Common myeloid progenitor, CD34-positive (primary cell): ENCODE measurements around the gene LYRM1.
"Not testable (repeated sequence)": the region's sequence is repeated elsewhere in the genome, so short reads cannot be mapped to it uniquely, and the experiment has no call there.

Experiments used
- CTCF ChIA-PET: fragments of 350-600 bp; sonication (Branson Sonifier 250); formaldehyde crosslinking; loops from one replicate; lab custom pipeline; 2021; ENCODE audit warnings: antibody characterized with exemption; lab: Charles Lee
- POLR2A ChIA-PET: fragments of 350-600 bp; sonication (Branson Sonifier 250); formaldehyde crosslinking; loops from one replicate; lab custom pipeline; 2021; ENCODE audit warnings: antibody characterized with exemption; lab: Charles Lee
- DNase-seq, 3 donors: peaks; one replicate each; pipeline versions ENCODE4 v3.0.0 to v3.0.0-alpha.2; 2013
- H3K27ac ChIP-seq, 2 experiments: 1 replicate in 1 of 2; 2 replicates in 1 of 2; pipeline ENCODE4 v1.7.0; 2013; ENCODE audit warnings: inconsistent platforms in 2 of 2, low read length in 2 of 2, mild to moderate bottlenecking in 2 of 2, low read depth in 1 of 2, moderate library complexity in 1 of 2; ENCODE audit not compliant: severe bottlenecking in 2 of 2, insufficient read depth in 1 of 2, poor library complexity in 1 of 2
- H3K27me3 ChIP-seq, 5 experiments: replicated peaks in 2 of 5; 1 replicate in 3 of 5; 2 replicates in 2 of 5; pipeline versions ENCODE4 v1.6.1 to v1.7.0; 2013; ENCODE audit warnings: low read length in 4 of 5, mild to moderate bottlenecking in 2 of 5, moderate library complexity in 2 of 5, inconsistent platforms in 1 of 5; ENCODE audit not compliant: insufficient read depth in 5 of 5, control insufficient read depth in 4 of 5
- H3K36me3 ChIP-seq, 4 experiments: 1 replicate in 2 of 4; 2 replicates in 2 of 4; pipeline versions ENCODE4 v1.6.1 to v1.7.0; 2013; ENCODE audit warnings: low read length in 3 of 4, control low read depth in 1 of 4, mild to moderate bottlenecking in 1 of 4; ENCODE audit not compliant: control insufficient read depth in 4 of 4, insufficient read depth in 4 of 4
- H3K4me1 ChIP-seq, 4 experiments: 1 replicate in 3 of 4; 2 replicates in 1 of 4; pipeline versions ENCODE4 v1.6.1 to v1.7.1; 2013; ENCODE audit warnings: low read length in 3 of 4, mild to moderate bottlenecking in 3 of 4, control low read depth in 1 of 4, inconsistent platforms in 1 of 4, moderate library complexity in 1 of 4; ENCODE audit not compliant: control insufficient read depth in 4 of 4, insufficient read depth in 4 of 4; ENCODE audit errors: control extremely low read depth in 1 of 4
- H3K4me3 ChIP-seq, 7 experiments: 1 replicate in 4 of 7; 2 replicates in 3 of 7; pipeline versions ENCODE4 v1.5.1 to v1.7.0; 2013; ENCODE audit warnings: mild to moderate bottlenecking in 7 of 7, low read length in 6 of 7, moderate library complexity in 6 of 7, inconsistent platforms in 2 of 7, low read depth in 2 of 7, control low read depth in 1 of 7; ENCODE audit not compliant: insufficient read depth in 4 of 7, control insufficient read depth in 1 of 7; ENCODE audit errors: extremely low read depth in 1 of 7
- H3K9me3 ChIP-seq, 5 experiments: 1 replicate in 4 of 5; 2 replicates in 1 of 5; pipeline versions ENCODE4 v1.6.1 to v1.7.1; 2013; ENCODE audit warnings: low read length in 4 of 5, mild to moderate bottlenecking in 2 of 5, inconsistent platforms in 1 of 5, low read depth in 1 of 5, moderate library complexity in 1 of 5; ENCODE audit not compliant: control insufficient read depth in 4 of 5, insufficient read depth in 2 of 5; ENCODE audit errors: control extremely low read depth in 1 of 5
- WGBS: methylation state at CpG from one replicate; pipeline ENCODE4 v1.1.5; 2013; ENCODE audit not compliant: insufficient coverage; 5-methylcytosine and 5-hydroxymethylcytosine counted together

LYRM1 gene

DNA sequence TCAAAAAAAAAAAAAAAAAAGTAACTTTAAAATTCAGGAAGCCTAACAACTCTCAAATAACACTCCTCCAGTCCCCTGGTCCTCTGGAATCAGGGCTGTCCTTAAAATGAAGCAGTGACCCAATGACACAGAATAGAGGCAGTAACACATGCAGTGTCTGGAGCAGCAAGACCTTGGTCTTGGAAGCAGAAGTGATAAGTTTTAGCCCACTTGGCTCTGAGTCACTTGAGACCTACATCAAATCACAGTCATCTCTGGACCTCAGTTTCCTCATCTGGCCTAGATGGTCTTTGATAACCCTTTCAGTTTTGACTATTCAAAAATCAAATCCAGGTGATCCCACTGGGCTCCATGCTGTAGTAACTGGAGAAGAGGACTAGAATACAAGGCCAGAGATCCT, 39.0 kb downstream of the LYRM1 start:
- H3K4me3 ChIP-seq, result no peak overlapping the region
- CTCF ChIA-PET, result no interaction called here
- no peaks in the 10 kb centered on the region for H3K36me3 ChIP-seq
- H3K4me1 ChIP-seq, result peaks cover 0 to 36% (median 18%) of the 10 kb centered on the region in 4 experiments
- POLR2A ChIA-PET, result no interaction called here
- H3K27ac ChIP-seq, result no peak overlapping the region
- no peaks in the 10 kb centered on the region for H3K27me3 ChIP-seq
- DNase-seq, result no peak
- no peaks in the 10 kb centered on the region for H3K9me3 ChIP-seq

DNA sequence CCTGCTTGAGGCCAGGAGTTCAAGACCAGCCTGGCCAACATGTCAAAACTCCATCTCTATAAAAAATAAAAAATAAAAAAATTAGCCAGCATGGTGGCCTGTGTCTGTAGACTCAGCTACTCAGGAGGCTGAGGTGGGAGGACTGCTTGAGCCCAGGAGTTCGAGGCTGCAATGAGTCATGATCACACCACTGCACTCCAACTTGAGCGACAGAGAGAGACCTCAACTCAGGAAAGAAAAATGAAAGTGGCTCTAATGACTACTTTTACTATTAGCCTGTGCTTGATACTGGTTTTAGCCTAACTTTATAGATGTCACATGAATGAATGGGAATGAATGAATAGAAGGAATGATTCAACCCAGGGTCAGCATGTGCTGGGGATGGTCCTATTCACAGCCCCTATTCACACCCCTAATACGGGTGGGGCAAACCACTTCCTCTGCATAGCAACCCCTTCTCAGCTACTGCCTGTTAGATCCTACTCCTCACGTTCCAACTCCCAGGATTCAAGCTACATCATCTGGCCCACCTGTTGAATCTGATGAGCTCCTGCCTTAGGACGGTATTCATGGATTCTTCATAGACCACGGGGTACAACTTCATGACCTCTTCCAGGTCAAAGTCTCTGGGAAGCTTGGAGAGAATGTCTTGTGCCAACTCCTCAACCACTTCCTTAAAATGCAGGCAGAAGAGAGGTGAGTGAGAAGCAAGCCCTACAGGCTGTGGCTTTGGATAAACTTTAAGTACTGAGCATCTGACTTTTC, 40.5 kb downstream of the LYRM1 start:
- DNase-seq, result peak in 2 of 3 donors; percentile 71 to 75
- WGBS, result 50% methylated on average over 3 of the region's 6 CpGs
- CTCF ChIA-PET, result no interaction called here
- H3K4me3 ChIP-seq, result no peak overlapping the region
- no peaks in the 10 kb centered on the region for H3K27me3 ChIP-seq
- H3K36me3 ChIP-seq, result no peaks in the 10 kb centered on the region
- POLR2A ChIA-PET, result interaction anchor here (0.6 to 1.1 kb wide), 2 partner anchors 38 to 43 kb away, joined by 3 to 4 read pairs; no protein-coding TSS in a partner anchor
- H3K9me3 ChIP-seq, result no peaks in the 10 kb centered on the region
- H3K27ac ChIP-seq, result no peak overlapping the region
- H3K4me1 ChIP-seq, result peaks cover 0 to 36% (median 19%) of the 10 kb centered on the region in 4 experiments

DNA sequence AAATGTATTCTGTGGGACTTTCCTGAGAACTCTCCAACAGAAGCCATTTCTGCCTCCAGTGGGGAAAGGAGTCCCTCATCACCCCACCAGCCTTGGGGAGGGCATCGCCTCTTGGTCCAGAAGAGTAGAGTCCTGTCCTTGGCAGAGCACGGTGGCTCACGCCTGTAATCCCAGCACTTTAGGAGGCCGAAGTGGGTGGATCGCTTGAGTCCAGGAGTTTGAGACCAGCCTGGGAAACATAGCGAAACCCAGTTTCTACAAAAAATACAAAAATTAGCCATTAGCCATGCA, 41.0 kb downstream of the LYRM1 start:
- Histone ChIP-seq H3K9me3 (no peaks in the 10 kb centered on the region), H3K4me3 (no peak overlapping the region), H3K4me1 (peaks cover 0 to 36% (median 19%) of the 10 kb centered on the region in 4 experiments), H3K27ac (no peak overlapping the region), H3K36me3 (no peaks in the 10 kb centered on the region), H3K27me3 (no peaks in the 10 kb centered on the region)
- no peak for DNase-seq
- ChIA-PET POLR2A (interaction anchor here (1.1 kb wide), 1 partner anchor 39 kb away, joined by 3 read pairs; no protein-coding TSS in a partner anchor), CTCF (no interaction called here)
- WGBS, result 95% methylated on average over 4 of the region's 6 CpGs

DNA sequence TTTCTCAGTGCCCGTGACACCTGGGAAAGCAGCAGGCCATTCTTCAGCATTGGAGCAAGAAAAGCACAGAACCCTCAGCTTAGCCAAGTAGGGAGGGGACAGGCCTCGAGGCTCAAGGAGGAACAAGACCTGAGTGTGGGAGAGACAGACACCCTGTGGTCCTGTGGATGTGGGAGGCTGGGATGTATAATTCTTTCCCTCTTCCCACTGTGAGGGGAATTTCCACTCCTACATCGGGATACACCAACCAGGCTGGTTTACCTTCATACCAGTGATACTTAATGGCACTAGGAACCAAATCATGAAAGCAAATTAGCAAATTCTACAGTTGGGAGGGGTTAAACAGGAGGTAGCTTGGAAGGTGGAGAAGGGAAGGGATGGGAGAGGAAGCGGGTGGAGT, 41.7 kb downstream of the LYRM1 start:
- H3K4me3 ChIP-seq, result no peak overlapping the region
- no peaks in the 10 kb centered on the region for H3K9me3 ChIP-seq
- H3K27ac ChIP-seq, result no peak overlapping the region
- peaks cover 0 to 36% (median 19%) of the 10 kb centered on the region in 4 experiments for H3K4me1 ChIP-seq
- POLR2A ChIA-PET, result no interaction called here
- no peaks in the 10 kb centered on the region for H3K27me3 ChIP-seq
- 96% methylated on average over 3 of the region's 4 CpGs for WGBS
- H3K36me3 ChIP-seq, result no peaks in the 10 kb centered on the region
- no peak for DNase-seq
- CTCF ChIA-PET, result interaction anchor here (1.0 kb wide), 1 partner anchor 93 kb away, joined by 3 read pairs; no protein-coding TSS in a partner anchor

DNA sequence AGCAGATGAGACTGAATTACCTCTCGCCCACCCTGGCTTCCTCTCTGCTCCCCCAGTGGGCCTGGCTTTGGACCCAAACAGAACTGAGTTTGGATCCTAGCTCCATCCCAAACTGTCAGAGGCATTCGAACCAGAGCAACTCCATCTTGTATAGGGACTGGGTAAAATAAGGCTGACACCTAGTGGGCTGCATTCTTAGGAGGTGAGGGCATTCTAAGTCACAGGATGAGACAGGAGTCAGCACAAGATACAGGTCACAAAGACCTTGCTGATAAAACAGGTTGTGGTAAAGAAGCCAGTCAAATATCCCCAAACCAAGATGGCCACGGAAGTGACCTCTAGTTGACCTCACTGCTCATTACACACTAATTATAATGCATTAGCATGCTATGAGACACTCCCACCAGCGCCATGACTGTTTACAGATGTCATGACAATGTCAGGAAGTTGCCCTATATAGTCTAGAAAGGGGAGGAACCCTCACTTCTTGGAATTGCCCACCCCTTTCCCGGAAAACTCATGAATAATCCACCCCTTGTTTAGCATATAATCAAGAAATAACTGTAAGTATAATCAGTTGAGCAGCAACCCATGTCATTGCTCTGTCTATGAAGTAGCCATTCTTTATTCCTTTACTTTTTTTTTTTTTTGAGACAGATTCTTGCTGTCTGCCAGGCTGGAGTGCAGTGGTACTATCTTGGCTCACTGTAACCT, 44.4 kb downstream of the LYRM1 start:
- POLR2A ChIA-PET, result no interaction called here
- Histone ChIP-seq H3K27me3 (no peaks in the 10 kb centered on the region), H3K9me3 (no peaks in the 10 kb centered on the region), H3K4me3 (no peak overlapping the region), H3K4me1 (peaks cover 0 to 20% (median 13%) of the 10 kb centered on the region in 4 experiments), H3K36me3 (no peaks in the 10 kb centered on the region), H3K27ac (no peak overlapping the region)
- CTCF ChIA-PET, result interaction anchor here (0.6 to 1.2 kb wide), 2 partner anchors 13 to 100 kb away, joined by 3 to 5 read pairs; no protein-coding TSS in a partner anchor
- peak in 2 of 3 donors; percentile 65 to 69 for DNase-seq
- WGBS, result 90% methylated on average over 2 of the region's 5 CpGs

DNA sequence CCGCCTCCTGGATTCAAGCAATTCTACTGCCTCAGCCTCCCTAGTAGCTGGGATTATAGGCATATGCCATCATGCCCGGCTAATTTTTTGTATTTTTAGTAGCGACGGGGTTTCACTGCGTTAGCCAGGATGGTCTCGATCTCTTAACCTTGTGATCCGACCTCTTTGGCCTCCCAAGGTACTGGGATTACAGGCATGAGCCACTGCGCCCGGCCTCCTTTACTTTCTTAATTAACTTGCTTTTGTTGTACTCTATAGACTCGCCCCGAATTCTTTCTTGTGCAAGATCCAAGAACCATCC, 45.0 kb downstream of the LYRM1 start:
- H3K36me3 ChIP-seq, H3K27me3 ChIP-seq, POLR2A ChIA-PET, H3K27ac ChIP-seq, CTCF ChIA-PET, DNase-seq, H3K4me3 ChIP-seq, H3K9me3 ChIP-seq: not testable (repeated sequence)
- 97% methylated on average over 11 of the region's 11 CpGs for WGBS
- H3K4me1 ChIP-seq, result peaks cover 0 to 20% (median 13%) of the 10 kb centered on the region in 4 experiments

DNA sequence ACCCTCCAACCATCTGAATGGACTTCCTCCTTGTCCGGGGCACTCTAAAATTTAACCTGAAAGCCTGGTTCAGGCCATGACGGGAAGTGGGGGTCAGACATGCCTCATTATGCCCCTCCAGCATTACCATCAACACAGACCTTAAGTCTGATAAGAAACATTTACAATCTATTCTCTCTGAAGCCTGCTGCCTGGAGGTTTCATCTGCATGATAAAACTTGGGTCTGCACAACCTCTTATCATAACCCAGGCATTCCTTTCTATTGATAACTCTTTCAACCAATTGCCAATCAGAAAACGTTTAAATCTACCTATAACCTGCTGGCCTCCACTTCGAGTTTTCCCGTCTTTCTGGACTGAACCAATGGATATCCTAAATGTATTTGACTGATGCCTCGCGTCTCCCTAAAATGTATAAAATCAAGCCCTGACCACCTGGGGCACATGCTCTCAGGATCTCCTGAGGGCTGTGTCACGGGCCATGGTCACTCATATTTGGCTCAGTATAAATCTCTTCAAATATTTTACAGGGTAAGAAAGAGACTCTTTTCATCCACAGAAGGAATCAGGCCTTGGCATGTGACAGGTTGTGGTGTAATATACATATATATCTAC, 45.6 kb downstream of the LYRM1 start:
- Histone ChIP-seq H3K36me3 (no peaks in the 10 kb centered on the region), H3K4me3 (no peak overlapping the region), H3K9me3 (no peaks in the 10 kb centered on the region), H3K4me1 (peaks cover 0 to 15% (median 11%) of the 10 kb centered on the region in 4 experiments), H3K27me3 (no peaks in the 10 kb centered on the region), H3K27ac (no peak overlapping the region)
- DNase-seq, result no peak
- ChIA-PET CTCF (no interaction called here), POLR2A (no interaction called here)
- WGBS, result 91% methylated on average over 7 of the region's 8 CpGs
